Brain microvascular endothelial cell (primary cell): ENCODE data around the gene TRMT2A.
A peak's percentile ranks its signal among the peaks of the same experiment; 100 is the strongest.

Experiments
- DNase-seq: peaks from one replicate; pipeline ENCODE4 v3.0.0-alpha.2; 2020
- H3K27ac ChIP-seq: fragments of 250-450 bp; sonication (Bioruptor Pico); 2 replicates; pipeline ENCODE4 v1.5.1; 2020; ENCODE audit warnings: mild to moderate bottlenecking, moderate library complexity
- H3K27me3 ChIP-seq: fragments of 250-450 bp; sonication (Bioruptor Pico); replicated peaks from 2 replicates; pipeline ENCODE4 v1.5.1; 2020; ENCODE audit warnings: mild to moderate bottlenecking
- H3K36me3 ChIP-seq: fragments of 250-450 bp; sonication (Bioruptor Pico); replicated peaks from 2 replicates; pipeline ENCODE4 v1.5.1; 2020; ENCODE audit warnings: mild to moderate bottlenecking
- H3K4me3 ChIP-seq: 2 replicates; pipeline ENCODE4 v1.5.1; 2011; ENCODE audit warnings: low read depth, mild to moderate bottlenecking, control low read depth, low read length, moderate library complexity
- in situ Hi-C: cut with HindIII; loops from 2 replicates; pipeline ENCODE4 v1.10.0; 2017; ENCODE audit warnings: low sequenced_read_pairs, low pct_ligation_motif_present
- TF ChIP-seq, protein P1 (sequence below): IDR thresholded peaks from 2 replicates; pipeline ENCODE4 v1.5.1; 2011; ENCODE audit warnings: low read depth, mild to moderate bottlenecking, moderate library complexity, low read length, control low read depth, inconsistent platforms; ENCODE audit errors: missing control alignments

Gene TRMT2A

DNA sequence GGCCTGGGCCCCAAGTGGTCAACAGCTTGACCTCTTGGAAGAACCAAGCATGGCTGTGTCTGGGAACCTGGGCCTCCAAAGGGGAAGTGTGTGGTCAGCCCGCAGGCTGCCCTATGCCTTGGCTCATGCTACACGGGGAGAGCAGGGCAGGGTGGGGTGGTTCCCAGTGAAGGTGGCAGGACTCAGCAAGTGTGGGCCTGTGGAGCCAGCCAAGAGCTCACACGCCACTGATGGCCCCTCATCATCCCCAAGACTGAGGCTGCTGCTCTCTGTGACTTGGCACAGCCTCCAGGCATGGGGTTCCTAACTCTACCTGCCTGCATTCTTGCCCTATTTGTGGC lies 52.9 kb downstream of the TRMT2A start:
- no peaks in the 10 kb centered on the region for H3K27me3 ChIP-seq
- no peak overlapping the region for H3K4me3 ChIP-seq
- no peak overlapping the region for H3K27ac ChIP-seq
- TF ChIP-seq, protein P1, sequence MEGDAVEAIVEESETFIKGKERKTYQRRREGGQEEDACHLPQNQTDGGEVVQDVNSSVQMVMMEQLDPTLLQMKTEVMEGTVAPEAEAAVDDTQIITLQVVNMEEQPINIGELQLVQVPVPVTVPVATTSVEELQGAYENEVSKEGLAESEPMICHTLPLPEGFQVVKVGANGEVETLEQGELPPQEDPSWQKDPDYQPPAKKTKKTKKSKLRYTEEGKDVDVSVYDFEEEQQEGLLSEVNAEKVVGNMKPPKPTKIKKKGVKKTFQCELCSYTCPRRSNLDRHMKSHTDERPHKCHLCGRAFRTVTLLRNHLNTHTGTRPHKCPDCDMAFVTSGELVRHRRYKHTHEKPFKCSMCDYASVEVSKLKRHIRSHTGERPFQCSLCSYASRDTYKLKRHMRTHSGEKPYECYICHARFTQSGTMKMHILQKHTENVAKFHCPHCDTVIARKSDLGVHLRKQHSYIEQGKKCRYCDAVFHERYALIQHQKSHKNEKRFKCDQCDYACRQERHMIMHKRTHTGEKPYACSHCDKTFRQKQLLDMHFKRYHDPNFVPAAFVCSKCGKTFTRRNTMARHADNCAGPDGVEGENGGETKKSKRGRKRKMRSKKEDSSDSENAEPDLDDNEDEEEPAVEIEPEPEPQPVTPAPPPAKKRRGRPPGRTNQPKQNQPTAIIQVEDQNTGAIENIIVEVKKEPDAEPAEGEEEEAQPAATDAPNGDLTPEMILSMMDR, result no peak
- H3K36me3 ChIP-seq, result peaks cover 23% of the 10 kb centered on the region
- DNase-seq, result no peak
- in situ Hi-C loops, result no loop called here

- Histone ChIP-seq H3K27ac (no peak overlapping the region), H3K27me3 (no peaks in the 10 kb centered on the region), H3K4me3 (no peak overlapping the region), H3K36me3 (peaks cover 23% of the 10 kb centered on the region)
- TF ChIP-seq, protein P1, result no peak
- in situ Hi-C loops, result no loop called here
- DNase-seq, result no peak
Observed at GRCh38 chr22:20063271-20064139, 53.5 kb downstream of the TRMT2A start.

- DNase-seq, result peak; percentile 29
- no peak overlapping the region for H3K27ac ChIP-seq
- no peaks in the 10 kb centered on the region for H3K27me3 ChIP-seq
- no peak overlapping the region for H3K4me3 ChIP-seq
- H3K36me3 ChIP-seq, result peaks cover 23% of the 10 kb centered on the region
- in situ Hi-C loops, result no loop called here
- TF ChIP-seq, protein P1, result no peak
Observed at GRCh38 chr22:20062766-20063083, 54.3 kb downstream of the TRMT2A start.

GRCh38 chr22:20062043-20062765 lies 54.8 kb downstream of the TRMT2A start:
- Histone ChIP-seq H3K4me3 (no peak overlapping the region), H3K27me3 (no peaks in the 10 kb centered on the region), H3K27ac (no peak overlapping the region), H3K36me3 (peaks cover 23% of the 10 kb centered on the region)
- DNase-seq, result no peak
- in situ Hi-C loops, result no loop called here
- TF ChIP-seq, protein P1, result no peak
